HEK293 (cell line): Measurements from ENCODE around the gene PYCARD.

Source experiments
- CTCF ChIA-PET: fragments of 350-600 bp; formaldehyde crosslinking; extraction: SDS; loops from one replicate; lab custom pipeline; 2021; ENCODE audit warnings: antibody characterized with exemption; lab: Yijun Ruan, JAX
- POLR2A ChIA-PET: fragments of 300-600 bp; formaldehyde crosslinking; extraction: SDS; loops from one replicate; lab custom pipeline; 2020; ENCODE audit warnings: antibody characterized with exemption, inconsistent platforms; lab: Yijun Ruan, JAX
- H3K27ac ChIP-seq: fragments of 200-500 bp; sonication (Bioruptor generic); 2 replicates; pipeline ENCODE4 v1.5.1; 2014; ENCODE audit warnings: low read depth, low read length, control low read depth, inconsistent platforms; ENCODE audit errors: extremely low read depth
- H3K36me3 ChIP-seq, 2 experiments: fragments of 200-500 bp in 1 of 2; sonication (Bioruptor generic) in 1 of 2; 1 replicate in 1 of 2; 2 replicates in 1 of 2; pipeline ENCODE4 v1.5.1; 2014 to 2017; ENCODE audit warnings: inconsistent platforms in 2 of 2, low read length in 2 of 2; ENCODE audit not compliant: control insufficient read depth in 2 of 2, insufficient read depth in 1 of 2
- H3K4me1 ChIP-seq: fragments of 200-500 bp; sonication (Bioruptor generic); 2 replicates; pipeline ENCODE4 v1.5.1; 2014; ENCODE audit warnings: mild to moderate bottlenecking, low read length, inconsistent platforms; ENCODE audit not compliant: control insufficient read depth, insufficient read depth
- H3K4me3 ChIP-seq: 2 replicates; pipeline ENCODE4 v1.5.1; 2011; ENCODE audit warnings: low read depth, mild to moderate bottlenecking, control low read depth, low read length, moderate library complexity
- H3K9me3 ChIP-seq: fragments of 200-500 bp; sonication (Bioruptor generic); 2 replicates; pipeline ENCODE4 v1.5.1; 2014; ENCODE audit warnings: low read depth, low read length, inconsistent platforms; ENCODE audit not compliant: control insufficient read depth, insufficient read depth
- GLI2 ChIP-seq: fragments of 450-650 bp; formaldehyde crosslinking; IDR thresholded peaks from 2 replicates; pipeline ENCODE4; 2017; ENCODE audit warnings: missing biosample characterization, missing genetic modification characterization, low read depth, borderline replicate concordance
- KLF8 ChIP-seq: fragments of 450-650 bp; formaldehyde crosslinking; IDR thresholded peaks from 2 replicates; pipeline ENCODE4 v1.5.1; 2016; ENCODE audit warnings: missing biosample characterization, missing genetic modification characterization
- KLF9 ChIP-seq: fragments of 450-650 bp; formaldehyde crosslinking; IDR thresholded peaks from 2 replicates; pipeline ENCODE4 v1.5.1; 2016; ENCODE audit warnings: missing biosample characterization, missing genetic modification characterization, low read depth
- SETDB1 ChIP-seq: IDR thresholded peaks from one replicate; pipeline ENCODE4 v1.6.1; 2017; ENCODE audit warnings: mild to moderate bottlenecking, low read length, moderate library complexity, mixed read lengths; ENCODE audit not compliant: insufficient read length
- WT1 ChIP-seq: fragments of 450-650 bp; formaldehyde crosslinking; IDR thresholded peaks from 2 replicates; pipeline ENCODE4 v1.5.1; 2016; ENCODE audit warnings: missing biosample characterization, missing genetic modification characterization
- ZBTB48 ChIP-seq: fragments of 450-650 bp; formaldehyde crosslinking; IDR thresholded peaks from 2 replicates; pipeline ENCODE4 v1.5.1; 2016; ENCODE audit warnings: missing biosample characterization, missing genetic modification characterization
- ZBTB7A ChIP-seq: fragments of 450-650 bp; formaldehyde crosslinking; IDR thresholded peaks from 2 replicates; pipeline ENCODE4 v1.5.1; 2016; ENCODE audit warnings: low read depth, missing biosample characterization, missing genetic modification characterization
- ZEB2 ChIP-seq: fragments of 450-650 bp; formaldehyde crosslinking; IDR thresholded peaks from 2 replicates; pipeline ENCODE4 v1.5.1; 2016; ENCODE audit warnings: missing biosample characterization, missing genetic modification characterization
- ZIC2 ChIP-seq: fragments of 450-650 bp; formaldehyde crosslinking; IDR thresholded peaks from 2 replicates; pipeline ENCODE4 v1.5.1; 2016; ENCODE audit warnings: missing biosample characterization, missing genetic modification characterization
- ZNF214 ChIP-seq: fragments of 450-650 bp; formaldehyde crosslinking; IDR thresholded peaks from 2 replicates; pipeline ENCODE4 v1.5.1; 2017; ENCODE audit warnings: missing biosample characterization, mild to moderate bottlenecking, missing genetic modification characterization, borderline replicate concordance
- ZNF266 ChIP-seq: fragments of 450-650 bp; formaldehyde crosslinking; IDR thresholded peaks from 2 replicates; pipeline ENCODE4 v1.5.1; 2016; ENCODE audit warnings: missing biosample characterization, missing genetic modification characterization, low read depth
- ZNF335 ChIP-seq: fragments of 450-650 bp; formaldehyde crosslinking; conservative IDR thresholded peaks from 2 replicates; pipeline ENCODE4 v1.5.1; 2016; ENCODE audit warnings: missing biosample characterization, missing genetic modification characterization
- ZNF530 ChIP-seq: fragments of 450-650 bp; formaldehyde crosslinking; IDR thresholded peaks from 2 replicates; pipeline ENCODE4 v1.5.1; 2016; ENCODE audit warnings: low read depth, missing biosample characterization, missing genetic modification characterization
- ZNF677 ChIP-seq: fragments of 450-650 bp; IDR thresholded peaks from 2 replicates; pipeline ENCODE4 v1.5.0; 2018; ENCODE audit warnings: missing biosample characterization, mild to moderate bottlenecking, missing genetic modification characterization, moderate library complexity
- TF ChIP-seq, protein P1 (sequence below): fragments of 450-650 bp; formaldehyde crosslinking; IDR thresholded peaks from 2 replicates; pipeline ENCODE4 v1.5.1; 2017; ENCODE audit warnings: missing biosample characterization, missing genetic modification characterization
- TF ChIP-seq, protein P2 (sequence below): fragments of 450-650 bp; formaldehyde crosslinking; IDR thresholded peaks from 2 replicates; pipeline ENCODE4 v1.5.1; 2016; ENCODE audit warnings: missing biosample characterization, missing genetic modification characterization
- TF ChIP-seq, protein P3 (sequence below): fragments of 450-650 bp; formaldehyde crosslinking; conservative IDR thresholded peaks from 2 replicates; pipeline ENCODE4 v1.5.1; 2016; ENCODE audit warnings: low read depth, missing biosample characterization, missing genetic modification characterization

Gene PYCARD

DNA sequence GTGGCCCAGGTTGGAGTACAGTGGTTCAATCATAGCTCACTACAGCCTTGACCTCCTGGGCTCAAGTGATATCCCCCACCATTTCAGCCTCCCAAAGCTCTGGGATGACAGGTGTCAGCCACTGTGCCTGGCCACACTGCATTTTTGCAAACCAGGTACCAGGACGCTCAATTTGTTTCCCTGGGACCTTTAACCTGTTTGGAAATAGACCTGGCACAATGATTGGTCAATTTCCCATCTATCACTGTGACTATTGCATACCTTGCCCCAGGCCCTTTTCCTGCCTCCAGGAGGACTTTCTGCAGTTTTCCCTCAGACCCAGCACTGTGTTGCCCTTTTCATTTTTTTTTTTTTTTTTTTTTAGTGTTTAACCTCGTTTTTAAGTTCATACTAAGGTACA lies 33.7 kb downstream of the PYCARD start:
- ChIA-PET CTCF (no interaction called here), POLR2A (interaction anchor here (2.1 kb wide), 1 partner anchor 11 kb away, joined by 13 read pairs; the partner anchor contains the start of gene FUS)
- Histone ChIP-seq H3K4me1 (peaks cover 3% of the 10 kb centered on the region; the same call in 1 of the 2 replicates), H3K27ac (no peak overlapping the region), H3K9me3 (no peaks in the 10 kb centered on the region), H3K36me3 (no peaks in the 10 kb centered on the region), H3K4me3 (no peak overlapping the region)
- TF ChIP-seq ZBTB48 (no peak), WT1 (tag by site-specific recombination) (no peak), GLI2 (tag by site-specific recombination) (no peak), ZIC2 (tag by site-specific recombination) (no peak), ZNF335 (tag by site-specific recombination) (0 out of 2 replicates have a peak, but pooled peaks have one; percentile 15), ZBTB7A (no peak)

DNA sequence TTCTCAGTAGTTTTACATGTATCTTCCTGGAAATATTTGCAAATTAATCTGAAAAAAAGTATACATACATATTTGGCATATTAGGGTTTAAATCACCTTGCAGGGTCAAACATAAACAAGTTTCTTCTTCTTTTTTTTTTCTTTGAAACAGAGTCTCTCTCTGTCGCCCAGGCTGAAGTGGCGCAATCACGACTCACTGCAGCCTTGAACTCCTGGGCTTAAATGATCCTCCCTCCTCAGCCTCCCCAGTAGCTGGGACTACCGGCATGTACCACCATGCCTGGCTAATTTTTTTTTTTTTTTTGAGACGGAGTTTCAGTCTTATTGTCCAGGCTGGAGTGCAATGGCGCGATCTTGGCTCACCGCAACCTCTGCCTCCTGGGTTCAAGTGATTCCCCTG lies 35.2 kb downstream of the PYCARD start:
- TF ChIP-seq ZNF530 (tag by site-specific recombination) (no peak), KLF9 (tag by site-specific recombination) (no peak), KLF8 (tag by site-specific recombination) (no peak), ZIC2 (tag by site-specific recombination) (no peak), ZNF266 (tag by site-specific recombination) (no peak), ZEB2 (no peak), SETDB1 (no peak), ZNF214 (tag by site-specific recombination) (no peak), ZNF677 (tag by site-specific recombination) (no peak)
- TF ChIP-seq, protein P1, sequence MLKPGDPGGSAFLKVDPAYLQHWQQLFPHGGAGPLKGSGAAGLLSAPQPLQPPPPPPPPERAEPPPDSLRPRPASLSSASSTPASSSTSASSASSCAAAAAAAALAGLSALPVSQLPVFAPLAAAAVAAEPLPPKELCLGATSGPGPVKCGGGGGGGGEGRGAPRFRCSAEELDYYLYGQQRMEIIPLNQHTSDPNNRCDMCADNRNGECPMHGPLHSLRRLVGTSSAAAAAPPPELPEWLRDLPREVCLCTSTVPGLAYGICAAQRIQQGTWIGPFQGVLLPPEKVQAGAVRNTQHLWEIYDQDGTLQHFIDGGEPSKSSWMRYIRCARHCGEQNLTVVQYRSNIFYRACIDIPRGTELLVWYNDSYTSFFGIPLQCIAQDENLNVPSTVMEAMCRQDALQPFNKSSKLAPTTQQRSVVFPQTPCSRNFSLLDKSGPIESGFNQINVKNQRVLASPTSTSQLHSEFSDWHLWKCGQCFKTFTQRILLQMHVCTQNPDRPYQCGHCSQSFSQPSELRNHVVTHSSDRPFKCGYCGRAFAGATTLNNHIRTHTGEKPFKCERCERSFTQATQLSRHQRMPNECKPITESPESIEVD (tag by site-specific recombination): no peak
- TF ChIP-seq, protein P2, sequence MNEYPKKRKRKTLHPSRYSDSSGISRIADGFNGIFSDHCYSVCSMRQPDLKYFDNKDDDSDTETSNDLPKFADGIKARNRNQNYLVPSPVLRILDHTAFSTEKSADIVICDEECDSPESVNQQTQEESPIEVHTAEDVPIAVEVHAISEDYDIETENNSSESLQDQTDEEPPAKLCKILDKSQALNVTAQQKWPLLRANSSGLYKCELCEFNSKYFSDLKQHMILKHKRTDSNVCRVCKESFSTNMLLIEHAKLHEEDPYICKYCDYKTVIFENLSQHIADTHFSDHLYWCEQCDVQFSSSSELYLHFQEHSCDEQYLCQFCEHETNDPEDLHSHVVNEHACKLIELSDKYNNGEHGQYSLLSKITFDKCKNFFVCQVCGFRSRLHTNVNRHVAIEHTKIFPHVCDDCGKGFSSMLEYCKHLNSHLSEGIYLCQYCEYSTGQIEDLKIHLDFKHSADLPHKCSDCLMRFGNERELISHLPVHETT (tag by site-specific recombination): no peak
- TF ChIP-seq, protein P3, sequence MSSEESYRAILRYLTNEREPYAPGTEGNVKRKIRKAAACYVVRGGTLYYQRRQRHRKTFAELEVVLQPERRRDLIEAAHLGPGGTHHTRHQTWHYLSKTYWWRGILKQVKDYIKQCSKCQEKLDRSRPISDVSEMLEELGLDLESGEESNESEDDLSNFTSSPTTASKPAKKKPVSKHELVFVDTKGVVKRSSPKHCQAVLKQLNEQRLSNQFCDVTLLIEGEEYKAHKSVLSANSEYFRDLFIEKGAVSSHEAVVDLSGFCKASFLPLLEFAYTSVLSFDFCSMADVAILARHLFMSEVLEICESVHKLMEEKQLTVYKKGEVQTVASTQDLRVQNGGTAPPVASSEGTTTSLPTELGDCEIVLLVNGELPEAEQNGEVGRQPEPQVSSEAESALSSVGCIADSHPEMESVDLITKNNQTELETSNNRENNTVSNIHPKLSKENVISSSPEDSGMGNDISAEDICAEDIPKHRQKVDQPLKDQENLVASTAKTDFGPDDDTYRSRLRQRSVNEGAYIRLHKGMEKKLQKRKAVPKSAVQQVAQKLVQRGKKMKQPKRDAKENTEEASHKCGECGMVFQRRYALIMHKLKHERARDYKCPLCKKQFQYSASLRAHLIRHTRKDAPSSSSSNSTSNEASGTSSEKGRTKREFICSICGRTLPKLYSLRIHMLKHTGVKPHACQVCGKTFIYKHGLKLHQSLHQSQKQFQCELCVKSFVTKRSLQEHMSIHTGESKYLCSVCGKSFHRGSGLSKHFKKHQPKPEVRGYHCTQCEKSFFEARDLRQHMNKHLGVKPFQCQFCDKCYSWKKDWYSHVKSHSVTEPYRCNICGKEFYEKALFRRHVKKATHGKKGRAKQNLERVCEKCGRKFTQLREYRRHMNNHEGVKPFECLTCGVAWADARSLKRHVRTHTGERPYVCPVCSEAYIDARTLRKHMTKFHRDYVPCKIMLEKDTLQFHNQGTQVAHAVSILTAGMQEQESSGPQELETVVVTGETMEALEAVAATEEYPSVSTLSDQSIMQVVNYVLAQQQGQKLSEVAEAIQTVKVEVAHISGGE: no peak
- no peaks in the 10 kb centered on the region for H3K9me3 ChIP-seq
- H3K4me3 ChIP-seq: no peak overlapping the region
- CTCF ChIA-PET: interaction anchor here (0.6 to 0.7 kb wide), 2 partner anchors 120 to 1918 kb away, joined by 3 read pairs; no protein-coding TSS in a partner anchor
- H3K4me1 ChIP-seq: peaks cover 3% of the 10 kb centered on the region; the same call in 1 of the 2 replicates
- no peaks in the 10 kb centered on the region for H3K36me3 ChIP-seq
- POLR2A ChIA-PET: interaction anchor here (2.1 kb wide), 1 partner anchor 13 kb away, joined by 13 read pairs; the partner anchor contains the start of gene FUS
- no peak overlapping the region for H3K27ac ChIP-seq
